ENCODE data around the gene HJURP.

HJURP gene

GRCh38 chr2:233811732-233812131 lies 42.6 kb downstream of the HJURP start:
- no peak overlapping the region for H3K27ac ChIP-seq
- DNase-seq, result peak; percentile 2
- H3K9me3 ChIP-seq (ENCODE audit: severe bottlenecking), result no peaks in the 10 kb centered on the region
- no peak for TF ChIP-seq CTCF (IDR thresholded peaks at IDR 0.05; ENCODE audit: low read depth, low read length)
- no peak overlapping the region for H3K4me3 ChIP-seq (ENCODE audit: low read depth, low read length)
- no peaks in the 10 kb centered on the region for H3K36me3 ChIP-seq
- no peaks in the 10 kb centered on the region for H3K27me3 ChIP-seq (ENCODE audit: insufficient read depth, low read depth, severe bottlenecking)

GRCh38 chr2:233811087-233811486 lies 43.2 kb downstream of the HJURP start:
- H3K27ac ChIP-seq, result no peak overlapping the region
- no peak for TF ChIP-seq CTCF (IDR thresholded peaks at IDR 0.05; ENCODE audit: low read depth, low read length)
- peak; percentile 5 for DNase-seq
- no peaks in the 10 kb centered on the region for H3K9me3 ChIP-seq (ENCODE audit: severe bottlenecking)
- H3K4me3 ChIP-seq (ENCODE audit: low read depth, low read length), result no peak overlapping the region
- no peaks in the 10 kb centered on the region for H3K27me3 ChIP-seq (ENCODE audit: insufficient read depth, low read depth, severe bottlenecking)
- no peaks in the 10 kb centered on the region for H3K36me3 ChIP-seq

GRCh38 chr2:233810385-233810784 lies 44.0 kb downstream of the HJURP start:
- Histone ChIP-seq H3K4me3 (ENCODE audit: low read depth, low read length) (no peak overlapping the region), H3K9me3 (ENCODE audit: severe bottlenecking) (no peaks in the 10 kb centered on the region), H3K27me3 (ENCODE audit: insufficient read depth, low read depth, severe bottlenecking) (no peaks in the 10 kb centered on the region), H3K36me3 (no peaks in the 10 kb centered on the region), H3K27ac (no peak overlapping the region)
- no peak for TF ChIP-seq CTCF (IDR thresholded peaks at IDR 0.05; ENCODE audit: low read depth, low read length)
- peak; percentile 2 for DNase-seq

- no peaks in the 10 kb centered on the region for H3K27me3 ChIP-seq (ENCODE audit: insufficient read depth, low read depth, severe bottlenecking)
- no peak for TF ChIP-seq CTCF (IDR thresholded peaks at IDR 0.05; ENCODE audit: low read depth, low read length)
- H3K27ac ChIP-seq, result no peak overlapping the region
- no peaks in the 10 kb centered on the region for H3K9me3 ChIP-seq (ENCODE audit: severe bottlenecking)
- H3K4me3 ChIP-seq (ENCODE audit: low read depth, low read length), result no peak overlapping the region
- H3K36me3 ChIP-seq, result no peaks in the 10 kb centered on the region
- DNase-seq, result peak; percentile 0
These were observed 46.1 kb downstream of the HJURP start for GRCh38 chr2:233807966-233808935.

- TF ChIP-seq CTCF (IDR thresholded peaks at IDR 0.05; ENCODE audit: low read depth, low read length), result no peak
- Histone ChIP-seq H3K36me3 (no peaks in the 10 kb centered on the region), H3K9me3 (ENCODE audit: severe bottlenecking) (no peaks in the 10 kb centered on the region), H3K27me3 (ENCODE audit: insufficient read depth, low read depth, severe bottlenecking) (no peaks in the 10 kb centered on the region), H3K4me3 (ENCODE audit: low read depth, low read length) (no peak overlapping the region), H3K27ac (no peak overlapping the region)
- peak; percentile 7 for DNase-seq
These were observed 47.0 kb downstream of the HJURP start for GRCh38 chr2:233807215-233807865.
